ENCODE data around the gene WFIKKN1.

- TF ChIP-seq, protein P1, sequence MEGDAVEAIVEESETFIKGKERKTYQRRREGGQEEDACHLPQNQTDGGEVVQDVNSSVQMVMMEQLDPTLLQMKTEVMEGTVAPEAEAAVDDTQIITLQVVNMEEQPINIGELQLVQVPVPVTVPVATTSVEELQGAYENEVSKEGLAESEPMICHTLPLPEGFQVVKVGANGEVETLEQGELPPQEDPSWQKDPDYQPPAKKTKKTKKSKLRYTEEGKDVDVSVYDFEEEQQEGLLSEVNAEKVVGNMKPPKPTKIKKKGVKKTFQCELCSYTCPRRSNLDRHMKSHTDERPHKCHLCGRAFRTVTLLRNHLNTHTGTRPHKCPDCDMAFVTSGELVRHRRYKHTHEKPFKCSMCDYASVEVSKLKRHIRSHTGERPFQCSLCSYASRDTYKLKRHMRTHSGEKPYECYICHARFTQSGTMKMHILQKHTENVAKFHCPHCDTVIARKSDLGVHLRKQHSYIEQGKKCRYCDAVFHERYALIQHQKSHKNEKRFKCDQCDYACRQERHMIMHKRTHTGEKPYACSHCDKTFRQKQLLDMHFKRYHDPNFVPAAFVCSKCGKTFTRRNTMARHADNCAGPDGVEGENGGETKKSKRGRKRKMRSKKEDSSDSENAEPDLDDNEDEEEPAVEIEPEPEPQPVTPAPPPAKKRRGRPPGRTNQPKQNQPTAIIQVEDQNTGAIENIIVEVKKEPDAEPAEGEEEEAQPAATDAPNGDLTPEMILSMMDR (IDR thresholded peaks at IDR 0.05; ENCODE audit: low read depth, low read length, poor library complexity, severe bottlenecking) = no peak
- no peak for TF ChIP-seq EZH2phosphoT487 (IDR thresholded peaks at IDR 0.05; ENCODE audit: borderline replicate concordance, low read length)
These were observed 16.6 kb downstream of the WFIKKN1 start for GRCh38 chr16:647173-647902.
